GM12878 (cell line): ENCODE measurements around the gene ZNF532. TPM values are rescaled to one million over a fixed set of nuclear protein-coding genes. Genes with fewer than 3 reads are reported as not detected.

Source experiments
- BCLAF1 ChIP-seq: fragments of 450-650 bp; IDR thresholded peaks from 2 replicates; pipeline ENCODE4 v1.6.1; 2017; ENCODE audit warnings: antibody characterized with exemption, mild to moderate bottlenecking, moderate library complexity
- BHLHE40 ChIP-seq, 2 experiments: fragments of 450-650 bp in 1 of 2; IDR thresholded peaks; 2 replicates each; pipeline ENCODE4 v1.6.1; 2011 to 2017; ENCODE audit warnings: low read depth in 2 of 2, borderline replicate concordance in 1 of 2, improper control_type of control experiment in 1 of 2, low read length in 1 of 2, mild to moderate bottlenecking in 1 of 2
- CBX5 ChIP-seq: sonication (generic); IDR thresholded peaks from 2 replicates; pipeline ENCODE4 v1.6.1; 2016; ENCODE audit warnings: low read depth, moderate library complexity, mild to moderate bottlenecking, inconsistent platforms
- CHD1 ChIP-seq: IDR thresholded peaks from 2 replicates; pipeline ENCODE4 v1.6.1; 2012; ENCODE audit warnings: low read depth, low read length, improper control_type of control experiment
- CHD4 ChIP-seq: fragments of 200-600 bp; sonication (generic); IDR thresholded peaks from 2 replicates; pipeline ENCODE4 v1.6.1; 2016; ENCODE audit warnings: mild to moderate bottlenecking
- E2F4 ChIP-seq: IDR thresholded peaks from 2 replicates; pipeline ENCODE4 v1.6.1; 2012; ENCODE audit warnings: low read depth, low read length, improper control_type of control experiment
- EZH2 ChIP-seq: IDR thresholded peaks from 2 replicates; pipeline ENCODE4 v1.6.1; 2012; ENCODE audit warnings: low read depth, mild to moderate bottlenecking, control low read depth, inconsistent platforms, low read length, borderline replicate concordance; ENCODE audit not compliant: control insufficient read depth
- FOXK2 ChIP-seq: fragments of 450-650 bp; IDR thresholded peaks from 2 replicates; pipeline ENCODE4 v1.6.1; 2017; ENCODE audit warnings: mild to moderate bottlenecking, moderate library complexity
- FOXM1 ChIP-seq: IDR thresholded peaks from 2 replicates; pipeline ENCODE4 v1.6.1; 2012; ENCODE audit warnings: low read depth, mild to moderate bottlenecking, inconsistent platforms, low read length, moderate library complexity
- IRF3 ChIP-seq: fragments of 450-650 bp; IDR thresholded peaks from 2 replicates; pipeline ENCODE4 v1.6.1; 2014; ENCODE audit warnings: mild to moderate bottlenecking
- MEF2B ChIP-seq: fragments of 450-650 bp; IDR thresholded peaks from 2 replicates; pipeline ENCODE4 v1.6.1; 2018; ENCODE audit warnings: mild to moderate bottlenecking, moderate library complexity; ENCODE audit not compliant: partially characterized antibody, poor library complexity, severe bottlenecking
- MYB ChIP-seq: fragments of 150-350 bp; IDR thresholded peaks from 2 replicates; pipeline ENCODE4 v1.6.1; 2014; ENCODE audit warnings: mild to moderate bottlenecking, low read depth, low read length, borderline replicate concordance
- NBN ChIP-seq: fragments of 450-650 bp; IDR thresholded peaks from 2 replicates; pipeline ENCODE4 v1.6.1; 2016
- NFIC ChIP-seq: IDR thresholded peaks from 2 replicates; pipeline ENCODE4 v1.6.1; 2012; ENCODE audit warnings: low read depth, mild to moderate bottlenecking, inconsistent platforms, low read length, moderate library complexity
- NFYB ChIP-seq: IDR thresholded peaks from 2 replicates; pipeline ENCODE4 v1.6.1; 2011; ENCODE audit warnings: low read depth, mild to moderate bottlenecking, low read length, improper control_type of control experiment, moderate library complexity; ENCODE audit not compliant: insufficient read depth
- RAD51 ChIP-seq: fragments of 450-650 bp; IDR thresholded peaks from 2 replicates; pipeline ENCODE4 v1.6.1; 2016; ENCODE audit warnings: moderate library complexity, mild to moderate bottlenecking, inconsistent platforms
- RELA ChIP-seq: fragments of 450-650 bp; IDR thresholded peaks from 2 replicates; pipeline ENCODE4 v1.8.0; 2014; ENCODE audit warnings: borderline replicate concordance; ENCODE audit not compliant: partially characterized antibody
- SPI1 ChIP-seq: IDR thresholded peaks from 2 replicates; pipeline ENCODE4 v1.6.1; 2011; ENCODE audit warnings: low read depth, mild to moderate bottlenecking, low read length, moderate library complexity, borderline replicate concordance; ENCODE audit not compliant: insufficient read depth
- SRF ChIP-seq, 2 experiments: IDR thresholded peaks; 2 replicates each; pipeline ENCODE4 v1.6.1; 2011; ENCODE audit warnings: low read depth in 2 of 2, low read length in 2 of 2, mild to moderate bottlenecking in 1 of 2, moderate library complexity in 1 of 2
- ZBTB11 ChIP-seq: fragments of 450-650 bp; formaldehyde crosslinking; IDR thresholded peaks from 2 replicates; pipeline ENCODE4 v1.5.0; 2022; ENCODE audit warnings: mild to moderate bottlenecking, missing genetic modification characterization
- ZNF217 ChIP-seq: fragments of 450-650 bp; IDR thresholded peaks from 2 replicates; pipeline ENCODE4 v1.6.1; 2017; ENCODE audit warnings: antibody characterized with exemption, mild to moderate bottlenecking
- polyA plus RNA-seq, 11 experiments: library from polyadenylated mRNA; depleted of rRNA in 4 of 11; unstranded in 6 of 11; stranded (reverse) in 5 of 11; fragments of >200 nt; fragmentation: Nextera tagmentation in 4 of 11; fragmentation: Illumina TruSeq in 1 of 11; extraction: Ambion mirVana in 4 of 11; extraction: Trizol in 1 of 11; gene quantifications; 1 replicate in 1 of 11; 2 replicates in 10 of 11; pipeline versions ENCODE4 v1.2.1 to v1.2.3, GENCODE V29; 2011 to 2016; ENCODE audit warnings: inconsistent platforms in 2 of 11, missing spikeins in 2 of 11, low read depth in 1 of 11
- total RNA-seq, 4 experiments: library from RNA; depleted of rRNA in 3 of 4; stranded (reverse); fragments of >200 nt in 3 of 4; fragmentation: Illumina TruSeq in 1 of 4; extraction: Trizol in 1 of 4; gene quantifications; 2 replicates each; pipeline versions ENCODE4 v1.2.1 to v1.2.3, GENCODE V29; 2013 to 2021

Gene ZNF532
- total and polyA plus RNA-seq, 10 of the 15 experiments (the other 5 are each of a cell fraction or from before 2014, with no cell fraction given), result 0.44 to 3.4 (median 1.4) TPM

- TF ChIP-seq BCLAF1 (no peak), NFIC (peak; percentile 56; the same call in 1 of the 2 replicates), BHLHE40 (IDR thresholded peaks at IDR 0.05; ENCODE audit: borderline replicate concordance in 1 of 2, low read depth in 2 of 2, low read length in 1 of 2) (peak; percentile 93 to 95), CBX5 (0 out of 2 replicates have a peak, but pooled peaks have one; percentile 38), SRF (IDR thresholded peaks at IDR 0.05; ENCODE audit: low read depth in 2 of 2, low read length in 2 of 2) (no peak), SPI1 (no peak), CHD4 (no peak), IRF3 (no peak), ZBTB11 (CRISPR knock-in tag) (no peak), FOXK2 (no peak), ZNF217 (no peak), RELA (peak; percentile 41), FOXM1 (peak; percentile 14; the same call in 1 of the 2 replicates), NBN (no peak; the same call in 1 of the 2 replicates), MEF2B (peak; percentile 37), EZH2 (no peak), MYB (no peak), RAD51 (peak; percentile 89), NFYB (no peak), E2F4 (no peak), CHD1 (no peak)
These were observed 106.5 kb downstream of the ZNF532 start (continued) for GRCh38 chr18:58970943-58971790.
